Inferior parietal cortex (tissue), 1 donor: ENCODE results near the gene CR2.
A peak's percentile ranks its signal among the peaks of the same experiment; 100 is the strongest.
"Not testable (repeated sequence)": the region's sequence is repeated elsewhere in the genome, so short reads cannot be mapped to it uniquely, and the experiment has no call there.

Experiments
- DNase-seq: peaks from one replicate; pipeline ENCODE4 v3.0.0-alpha.2; 2016; ENCODE audit errors: extremely low spot score

CR2 gene

DNA sequence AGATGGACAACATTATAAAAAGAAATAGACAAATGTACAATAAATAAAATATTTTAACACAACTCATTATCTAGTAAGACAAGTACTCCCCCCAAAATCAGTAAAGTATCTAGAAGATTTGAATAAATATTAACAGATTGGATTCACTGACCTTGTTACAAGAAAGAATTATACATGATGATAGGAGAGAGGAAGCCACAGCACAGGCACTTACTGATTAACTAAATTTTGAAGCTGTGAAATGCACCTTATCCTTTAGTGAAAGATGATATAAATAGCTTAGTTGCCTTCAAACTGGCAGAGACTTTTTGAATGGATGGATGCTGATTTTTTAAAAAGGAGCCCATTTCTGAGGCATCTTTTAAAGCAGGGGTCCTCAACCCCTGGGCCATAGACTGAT, 50.3 kb downstream of the CR2 start:
- DNase-seq, result no peak

DNA sequence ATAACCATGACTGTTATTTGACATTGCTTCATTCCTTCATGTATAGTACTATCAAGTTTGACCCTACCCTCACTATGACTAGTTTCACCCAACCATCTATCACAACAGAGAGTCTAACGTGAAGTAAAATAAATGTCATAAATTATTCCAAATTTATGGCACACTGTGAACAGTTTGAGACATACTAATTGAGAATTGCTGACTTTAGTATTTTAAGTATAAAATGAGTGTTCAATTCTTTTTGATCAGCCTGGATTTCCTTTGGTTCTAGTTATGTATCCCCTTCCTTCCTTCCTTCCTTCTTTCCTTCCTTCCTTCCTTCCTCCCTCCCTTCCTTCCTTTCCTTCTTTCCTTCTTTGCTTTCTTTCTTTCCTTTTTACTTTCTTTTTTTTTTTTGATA, 56.3 kb downstream of the CR2 start:
- no peak for DNase-seq

DNA sequence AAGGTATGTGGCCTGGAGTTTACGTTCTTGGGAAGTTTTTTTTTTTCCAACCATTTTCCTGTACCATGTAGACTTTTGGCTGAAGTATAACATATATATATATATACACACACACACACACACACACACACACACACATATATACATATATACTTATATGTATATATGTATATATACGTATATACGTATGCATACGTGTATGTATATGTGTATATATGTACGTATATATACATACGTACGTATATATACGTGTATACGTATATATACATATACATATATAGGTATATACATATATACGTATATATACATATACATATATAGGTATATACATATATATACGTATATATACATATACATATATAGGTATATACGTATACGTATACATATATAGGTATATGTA, 60.8 kb downstream of the CR2 start:
- DNase-seq, result no peak

DNA sequence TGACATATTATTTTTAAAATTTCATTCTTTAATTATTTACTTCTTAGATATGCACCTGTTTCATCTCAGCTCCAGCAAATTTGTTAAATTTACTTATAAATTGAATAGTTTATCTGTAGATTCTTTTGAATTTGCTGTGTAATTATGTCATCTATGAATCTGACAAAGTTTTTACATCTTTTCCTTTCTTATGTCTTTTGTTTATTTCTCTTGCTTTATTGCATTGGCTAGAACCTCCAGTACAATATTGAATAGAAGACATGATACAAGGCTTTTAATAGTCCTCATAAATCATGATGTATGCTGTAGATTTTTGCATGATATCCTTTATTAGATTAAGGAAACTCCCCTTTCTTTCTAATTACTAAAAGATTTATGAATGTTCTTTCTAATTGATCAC, 62.6 kb downstream of the CR2 start:
- no peak for DNase-seq

DNA sequence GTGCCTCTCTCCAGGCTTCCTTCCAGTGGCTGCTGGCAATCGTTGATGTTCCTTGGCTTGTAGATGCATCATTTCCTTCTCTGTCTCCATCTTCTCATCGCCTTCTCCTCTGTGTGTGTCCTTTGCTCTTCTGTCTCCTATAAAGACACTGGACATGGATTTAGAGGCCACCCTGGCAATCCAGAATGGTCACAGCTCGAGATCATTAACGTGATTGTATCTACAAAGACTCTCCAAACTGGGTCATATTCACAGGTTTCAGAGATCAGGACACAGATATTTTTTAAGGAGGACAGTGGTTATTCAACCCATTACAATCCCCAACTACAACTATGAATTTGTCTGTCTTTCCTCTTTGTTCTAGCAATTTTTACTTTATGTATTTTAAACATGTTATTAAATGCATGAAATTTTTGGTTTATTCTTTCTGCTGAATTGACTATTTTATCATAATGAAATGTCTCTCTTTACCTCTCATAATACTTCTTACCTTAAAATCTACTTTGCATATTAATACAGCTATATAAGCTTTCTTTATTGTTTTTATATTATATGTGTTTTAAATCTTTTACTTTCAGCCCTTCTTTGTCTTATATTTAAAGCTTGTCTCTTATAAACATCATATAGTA, 64.6 kb downstream of the CR2 start:
- no peak for DNase-seq

DNA sequence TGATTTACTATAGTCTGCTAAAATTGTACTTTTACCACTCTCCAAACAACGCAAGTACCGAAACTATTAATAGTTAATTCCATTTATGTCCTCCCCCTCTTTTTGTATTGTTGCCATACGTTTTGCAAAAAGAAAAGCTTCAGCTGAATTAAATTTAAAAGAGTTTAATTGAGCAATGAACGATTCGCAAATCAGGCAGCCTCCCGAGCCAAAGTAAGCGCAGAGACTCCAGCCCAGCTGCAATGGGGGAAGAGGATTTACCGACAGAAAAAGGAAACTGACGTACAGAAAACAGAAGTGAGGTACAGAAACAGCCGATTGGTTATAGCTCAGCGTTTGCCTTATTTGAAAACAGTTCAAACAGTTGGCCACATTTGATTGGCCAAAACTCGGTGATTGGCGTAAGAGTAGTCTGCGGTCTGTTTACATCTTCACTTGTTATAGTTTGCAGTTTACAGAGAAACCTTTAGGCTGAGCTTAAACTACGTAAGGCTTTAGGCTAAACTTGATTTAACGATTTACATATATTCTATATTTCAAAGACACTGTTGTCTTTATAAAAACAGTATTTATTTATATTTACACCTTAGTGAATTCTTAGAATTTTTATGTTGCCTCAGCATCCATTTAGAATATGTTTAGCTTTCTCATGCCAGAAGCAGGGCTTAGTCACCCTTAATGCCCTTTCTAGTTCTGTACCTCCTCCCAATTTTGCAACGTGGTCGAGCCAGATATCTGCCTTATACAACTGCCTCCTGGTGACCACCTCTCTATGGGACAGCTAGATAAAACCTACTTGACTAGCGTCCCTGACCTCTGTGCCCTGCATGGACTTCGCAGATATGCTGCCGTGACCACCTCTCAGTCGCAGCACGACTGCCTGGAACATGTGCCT, 65.6 kb downstream of the CR2 start:
- DNase-seq, result peak; percentile 66

DNA sequence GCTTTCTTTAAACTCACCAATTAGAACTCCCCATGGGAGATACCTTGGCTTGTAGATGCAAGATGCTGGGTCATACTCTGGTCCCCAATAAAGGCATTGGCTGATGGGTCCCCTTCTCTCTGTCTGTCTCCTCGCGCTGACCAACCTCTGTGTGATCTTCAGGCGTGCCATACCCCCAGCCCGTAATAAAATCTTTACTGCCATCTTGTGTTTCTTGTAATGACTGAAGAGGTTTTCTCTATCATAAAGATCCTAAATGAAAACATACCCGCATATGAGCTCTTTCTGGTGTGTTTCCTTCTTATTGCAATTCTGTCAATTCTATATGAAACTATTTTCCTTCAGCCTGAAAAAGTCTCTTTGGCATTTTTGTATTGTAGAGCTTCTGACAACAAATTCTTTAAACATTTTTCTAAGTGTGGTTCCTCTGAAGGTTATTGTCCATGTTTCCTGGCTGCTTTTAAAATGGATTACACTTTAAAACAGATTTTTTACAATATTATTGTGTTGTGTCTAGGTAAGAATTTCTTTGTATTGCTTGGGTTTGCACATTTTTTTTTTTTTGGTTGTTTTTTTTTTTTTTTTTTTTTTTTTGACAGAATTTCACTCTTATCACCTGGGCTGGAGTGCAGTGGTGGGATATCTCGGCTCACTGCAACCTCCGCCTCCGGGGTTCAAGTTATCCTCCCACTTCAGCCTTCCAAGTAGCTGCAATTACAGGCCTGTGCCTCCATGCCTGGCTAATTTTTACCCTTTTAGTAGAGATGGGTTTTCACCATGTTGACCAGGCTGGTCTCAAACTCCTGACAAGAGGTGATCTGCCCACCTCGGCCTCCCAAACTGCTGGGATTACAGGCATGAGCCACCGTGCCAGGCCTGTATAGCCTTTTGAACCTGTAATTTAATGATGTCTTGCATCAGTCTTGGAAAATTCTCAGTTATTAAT, 66.5 kb downstream of the CR2 start:
- DNase-seq, result peak; percentile 25

DNA sequence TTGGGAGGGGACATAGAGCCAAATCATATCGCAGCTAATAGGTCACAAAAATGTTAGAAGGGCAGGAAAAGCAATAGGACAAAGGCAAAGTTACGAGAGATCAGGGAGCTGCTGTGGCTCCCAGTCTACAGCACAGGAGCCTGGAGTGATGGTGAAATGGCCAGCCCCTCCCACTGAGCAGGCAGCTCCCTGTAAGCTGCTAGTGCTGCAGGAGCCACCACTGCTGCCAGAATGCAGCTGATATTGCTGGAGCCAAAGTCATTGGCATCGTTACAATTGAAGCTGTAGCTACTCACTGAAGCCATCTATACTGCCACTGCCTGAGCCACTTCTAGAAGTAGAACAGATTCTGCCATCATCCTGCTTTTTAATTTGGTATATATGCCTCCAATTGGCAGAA, 71.1 kb downstream of the CR2 start:
- DNase-seq, result not testable (repeated sequence)

DNA sequence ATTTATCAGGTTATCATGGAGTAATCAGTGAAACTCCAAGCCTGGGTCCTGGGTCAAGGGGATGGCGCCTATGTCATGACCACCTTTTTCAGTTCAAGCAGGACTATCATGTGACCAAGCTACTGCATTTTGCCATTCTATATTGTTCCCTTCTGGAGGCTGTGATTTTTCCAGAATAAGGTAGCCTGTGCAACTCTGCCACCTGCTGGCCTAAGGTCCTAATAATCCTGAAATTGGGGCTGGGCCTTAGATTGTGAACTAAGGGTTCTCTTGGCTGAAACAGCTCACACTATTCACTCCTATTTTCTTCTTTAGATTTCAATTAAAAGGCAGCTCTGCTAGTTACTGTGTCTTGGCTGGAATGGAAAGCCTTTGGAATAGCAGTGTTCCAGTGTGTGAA, 74.3 kb downstream of the CR2 start:
- DNase-seq, result not testable (repeated sequence)

DNA sequence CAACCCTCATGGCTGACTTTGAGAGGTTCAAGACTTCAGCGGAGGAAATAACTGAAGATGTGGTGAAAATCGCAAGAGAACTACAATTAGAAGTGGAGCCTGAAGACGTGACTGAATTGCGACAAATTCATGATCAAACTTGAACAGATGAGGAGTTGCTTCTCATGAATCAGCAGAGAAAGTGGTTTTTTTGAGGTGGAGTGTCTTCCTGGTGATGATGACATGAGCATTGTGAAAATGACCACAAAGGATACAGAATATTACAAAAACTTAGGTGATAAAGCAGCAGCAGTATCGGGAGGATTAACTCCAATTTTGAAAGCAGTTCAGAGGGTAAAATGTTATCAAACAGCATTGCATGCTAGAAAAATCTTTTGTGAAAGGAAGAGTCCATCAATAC, 82.1 kb downstream of the CR2 start:
- not testable (repeated sequence) for DNase-seq
